Pancreas (tissue), 10 donors: ENCODE results near the gene NEGR1. TPM values are rescaled to one million over a fixed set of nuclear protein-coding genes. Genes with fewer than 3 reads are reported as not detected.

ENCODE experiments used
- ATAC-seq, 4 donors: fragments of 200-7000 bp; cut with Tn5 transposase; one replicate each; pipeline versions ENCODE4 v1.8.0 to v1.9.1; 2020; ENCODE audit warnings: mild to moderate bottlenecking in 4 of 4, moderate library complexity in 4 of 4
- DNase-seq, 6 donors: peaks; one replicate each; pipeline ENCODE4 v3.0.0-alpha.2; 2020
- FAIRE-seq: peaks from 2 replicates; lab custom pipeline; 2012; peaks lifted over from hg19 to GRCh38; lab: Jason Lieb, UNC
- H3K27ac ChIP-seq, 4 donors: fragments of 200-600 bp; sonication (generic); 1 replicate in 3 of 4; 2 replicates in 1 of 4; pipeline versions ENCODE4 v1.5.0 to v1.8.0; 2020
- H3K27me3 ChIP-seq, 4 donors: fragments of 200-600 bp; one replicate each; pipeline ENCODE4 v1.8.0; 2021
- H3K36me3 ChIP-seq, 3 donors: fragments of 200-600 bp; sonication (generic) in 1 of 3; one replicate each; pipeline versions ENCODE4 v1.5.0 to v1.8.0; 2020 to 2021
- H3K4me1 ChIP-seq, 3 donors: fragments of 200-600 bp; one replicate each; pipeline ENCODE4 v1.8.0; 2021
- H3K4me3 ChIP-seq, 4 donors: fragments of 200-600 bp; sonication (generic) in 2 of 4; one replicate each; pipeline versions ENCODE4 v1.5.0 to v1.8.0; 2020 to 2021
- H3K9me3 ChIP-seq, 4 donors: fragments of 200-600 bp; one replicate each; pipeline ENCODE4 v1.8.0; 2021
- CTCF ChIP-seq, 4 donors: fragments of 200-600 bp; sonication (generic) in 3 of 4; IDR thresholded peaks; one replicate each; pipeline versions ENCODE4 v1.5.0 to v1.8.0; 2021; ENCODE audit warnings: antibody characterized with exemption in 4 of 4
- WGBS, 2 donors: extraction: QIAGEN DNeasy Blood & Tissue Kit; methylation state at CpG; one replicate each; pipeline ENCODE4 v1.1.7; 2013; 5-methylcytosine and 5-hydroxymethylcytosine counted together
- intact Hi-C, 3 donors: fragments of 100-400 bp; cut with DNase I; formaldehyde crosslinking; loops; one replicate each; pipeline versions ENCODE4 v1.11.1 to v1.14.2; 2022
- polyA plus RNA-seq, 2 donors: library from polyadenylated mRNA; stranded (reverse); fragments of 200-250 nt; gene quantifications; one replicate each; pipeline ENCODE4 v1.2.3, GENCODE V29; 2013
- total RNA-seq, 6 donors: library from RNA; stranded (reverse); fragmentation: NEBNext Ultra II Directional in 4 of 6; extraction: Animal tissue kit (Norgen Biotek cat#: 25700) in 4 of 6; gene quantifications; one replicate each; pipeline versions ENCODE4 v1.2.1 to v1.2.4, GENCODE V29; 2021 to 2023
- donor health status: healthy with polysubstance abuse.
- donor health status: DM: no; HTN: no; CAD: no; lungs with moderate emphysema.
- donor health status: DM: no; HTN: no; CAD: no.
- donor health status: control.
- donor health status: control.
- donor health status: Bipolar disorder and iron deficiency.
- donor health status: DM: yes; HTN: yes; CAD: no.
- donor health status: DM: no; HTN: no; CAD: no.
- donor health status: DM: no; HTN: no; CAD: no.
- donor health status: DM: yes; HTN: yes; CAD: no.

The NEGR1 gene
- total and polyA plus RNA-seq, 8 donors = 1.2 to 9.3 (median 3.4) TPM

GRCh38 chr1:71651214-71651613, 631.1 kb downstream of the NEGR1 start:
- H3K27ac ChIP-seq = no peak overlapping the region
- no peaks in the 10 kb centered on the region for H3K27me3 ChIP-seq
- no peak overlapping the region for H3K4me3 ChIP-seq
- no peaks in the 10 kb centered on the region for H3K4me1 ChIP-seq
- H3K9me3 ChIP-seq = no peaks in the 10 kb centered on the region
- FAIRE-seq (no peak), DNase-seq (no peak), ATAC-seq (no peak)
- H3K36me3 ChIP-seq = no peaks in the 10 kb centered on the region
- intact Hi-C loops = no loop called here
- WGBS, 2 donors = 49 to 77% methylated on average over 1 of the region's 1 CpG
- TF ChIP-seq CTCF (IDR thresholded peaks at IDR 0.05) = no peak

DNA sequence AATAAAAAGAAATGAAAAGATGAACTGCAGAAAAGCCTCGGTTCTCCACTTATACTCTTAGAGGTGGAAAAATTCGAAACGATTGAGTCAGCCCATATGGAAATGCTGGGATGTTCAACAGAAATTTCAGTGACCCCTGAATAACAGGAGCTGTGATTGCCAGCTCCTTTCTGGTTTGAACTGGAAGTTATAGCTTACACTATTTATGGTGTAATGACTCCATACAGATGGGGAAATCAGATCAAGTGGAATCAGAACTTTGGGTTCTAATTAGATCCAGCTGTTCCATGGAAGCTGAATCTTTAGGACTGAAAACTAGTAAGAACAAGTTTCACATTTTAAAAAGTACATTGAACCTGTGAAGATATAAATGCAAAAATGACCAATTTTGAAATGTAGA, 632.2 kb downstream of the NEGR1 start:
- intact Hi-C loops = no loop called here
- Histone ChIP-seq H3K4me1 (no peaks in the 10 kb centered on the region), H3K9me3 (no peaks in the 10 kb centered on the region), H3K4me3 (no peak overlapping the region), H3K27ac (no peak overlapping the region), H3K27me3 (no peaks in the 10 kb centered on the region), H3K36me3 (no peaks in the 10 kb centered on the region)
- FAIRE-seq (no peak), ATAC-seq (no peak), DNase-seq (no peak)
- 71 to 84% methylated on average over 3 of the region's 3 CpGs for WGBS, 2 donors
- TF ChIP-seq CTCF (IDR thresholded peaks at IDR 0.05) = no peak

GRCh38 chr1:71649608-71650007, 632.7 kb downstream of the NEGR1 start:
- intact Hi-C loops = no loop called here
- H3K4me3 ChIP-seq = no peak overlapping the region
- ATAC-seq (no peak), DNase-seq (no peak), FAIRE-seq (no peak)
- H3K27me3 ChIP-seq = no peaks in the 10 kb centered on the region
- no peak overlapping the region for H3K27ac ChIP-seq
- H3K9me3 ChIP-seq = no peaks in the 10 kb centered on the region
- no peaks in the 10 kb centered on the region for H3K4me1 ChIP-seq
- H3K36me3 ChIP-seq = no peaks in the 10 kb centered on the region
- WGBS, 2 donors = 32 to 42% methylated on average over 1 of the region's 1 CpG
- TF ChIP-seq CTCF (IDR thresholded peaks at IDR 0.05) = no peak

- ATAC-seq = no peak
- intact Hi-C loops = no loop called here
- no peaks in the 10 kb centered on the region for H3K36me3 ChIP-seq
- FAIRE-seq = no peak
- 48 to 49% methylated on average over 1 of the region's 1 CpG for WGBS, 2 donors
- DNase-seq = no peak
- no peaks in the 10 kb centered on the region for H3K4me1 ChIP-seq
- H3K9me3 ChIP-seq = no peaks in the 10 kb centered on the region
- no peak overlapping the region for H3K27ac ChIP-seq
- H3K4me3 ChIP-seq = no peak overlapping the region
- no peak for TF ChIP-seq CTCF (IDR thresholded peaks at IDR 0.05)
- H3K27me3 ChIP-seq = no peaks in the 10 kb centered on the region
Measured at GRCh38 chr1:71647513-71648300, 634.6 kb downstream of the NEGR1 start.

GRCh38 chr1:71645015-71645414, 637.3 kb downstream of the NEGR1 start:
- Histone ChIP-seq H3K4me1 (no peaks in the 10 kb centered on the region), H3K9me3 (no peaks in the 10 kb centered on the region), H3K4me3 (no peak overlapping the region), H3K36me3 (no peaks in the 10 kb centered on the region), H3K27ac (no peak overlapping the region), H3K27me3 (no peaks in the 10 kb centered on the region)
- no peak for TF ChIP-seq CTCF (IDR thresholded peaks at IDR 0.05)
- no peak for FAIRE-seq
- intact Hi-C loops = no loop called here
- no peak for ATAC-seq
- DNase-seq = no peak
- 86 to 95% methylated on average over 2 of the region's 2 CpGs for WGBS, 2 donors
